ENCODE results near the gene PCID2. TPM values are rescaled to one million over a fixed set of nuclear protein-coding genes. Genes with fewer than 3 reads are reported as not detected.

The PCID2 gene
- total and polyA plus RNA-seq, 5 experiments from 2014 or later, result 64.6 to 73.9 (median 68.6) TPM

DNA sequence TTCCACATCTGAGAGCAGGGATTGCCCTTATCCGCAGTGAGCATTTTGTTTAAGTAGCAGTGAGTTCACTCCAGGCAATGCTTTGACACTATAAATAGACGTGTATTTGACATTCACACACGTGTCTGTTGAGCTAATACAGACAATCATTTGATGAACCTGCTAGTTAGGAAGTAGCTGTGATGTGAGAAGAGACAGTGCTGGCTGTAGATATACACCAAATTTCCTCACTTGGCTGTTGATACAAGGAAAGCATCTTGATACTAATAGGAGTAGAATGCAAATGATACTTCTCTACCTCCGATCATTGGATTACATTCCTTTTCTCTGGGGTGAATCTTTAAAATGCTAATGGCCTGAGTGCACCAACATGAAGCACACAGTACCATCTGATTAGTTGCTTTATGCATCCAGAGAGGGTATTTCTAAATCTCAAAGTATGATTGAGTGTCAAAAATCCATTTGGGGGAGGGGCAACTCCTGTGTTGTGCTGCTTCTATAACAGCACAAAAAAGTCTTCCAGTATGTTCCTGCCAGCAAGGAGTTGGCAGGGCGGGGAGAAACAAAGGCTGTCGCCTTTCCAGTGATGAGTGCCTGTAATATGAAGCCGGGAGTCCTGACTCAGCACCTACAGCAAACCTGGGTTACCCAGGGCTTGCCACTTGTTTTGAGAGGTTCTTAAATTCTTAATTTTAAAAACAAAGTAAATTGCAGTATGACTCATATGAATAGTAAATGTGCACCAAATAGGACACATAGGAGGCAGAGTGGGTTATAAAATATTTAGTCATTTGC is 8.0 kb upstream of the PCID2 start:
- ATAC-seq, result no peak
- POLR2A ChIA-PET, result no interaction called here

DNA sequence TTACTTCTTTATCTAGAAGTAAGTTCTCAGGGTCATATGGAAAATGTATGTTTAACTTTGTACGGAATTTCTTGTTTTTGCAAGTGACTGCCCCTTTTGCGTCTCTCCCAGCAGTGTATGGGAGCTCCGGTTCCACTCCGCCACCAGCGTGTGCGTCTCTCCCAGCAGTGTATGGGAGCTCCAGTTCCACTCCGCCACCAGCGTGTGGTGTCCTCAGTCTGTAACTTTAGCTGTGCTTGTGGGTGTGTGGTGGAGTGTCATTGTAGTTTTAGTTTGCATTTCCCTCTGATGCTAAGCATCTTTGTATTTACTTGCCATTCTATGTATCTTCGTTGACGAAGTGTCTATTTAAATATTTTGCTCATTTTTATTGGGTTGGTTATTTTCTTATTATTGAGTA is 3.3 kb upstream of the PCID2 start:
- POLR2A ChIA-PET, result interaction anchor here (0.6 kb wide), 2 partner anchors 64 to 251 kb away, joined by 3 to 4 read pairs; no protein-coding TSS in a partner anchor
- peaks cover 10 to 29% (median 20%) of the 10 kb centered on the region in 4 donors for H3K4me1 Mint-ChIP-seq
- ATAC-seq, result no peak
- H3K36me3 Mint-ChIP-seq, result peaks cover 6 to 13% (median 12%) of the 10 kb centered on the region in 3 donors
- peak in 2 of 10 donors; percentile 5 to 10 for DNase-seq
- H3K27me3 Mint-ChIP-seq, result no peaks in the 10 kb centered on the region
- peak overlapping the region in 9 of 10 donors; percentile 20 to 83 (median 56) for H3K4me3 Mint-ChIP-seq
- no peaks in the 10 kb centered on the region for H3K9me3 Mint-ChIP-seq
- peak overlapping the region in 3 of 10 donors; percentile 1 to 66 (median 52) for H3K27ac Mint-ChIP-seq

More for the DNA sequence above, 8.0 kb upstream of the PCID2 start:
- Mint-ChIP-seq H3K27ac (peak overlapping the region in 2 of 10 donors; percentile 6 to 40), H3K27me3 (no peaks in the 10 kb centered on the region), H3K4me3 (no peak overlapping the region), H3K4me1 (peaks cover 7 to 19% (median 17%) of the 10 kb centered on the region in 4 donors), H3K36me3 (peaks cover 6 to 40% (median 8%) of the 10 kb centered on the region in 3 donors), H3K9me3 (no peaks in the 10 kb centered on the region)
- DNase-seq, result no peak

DNA sequence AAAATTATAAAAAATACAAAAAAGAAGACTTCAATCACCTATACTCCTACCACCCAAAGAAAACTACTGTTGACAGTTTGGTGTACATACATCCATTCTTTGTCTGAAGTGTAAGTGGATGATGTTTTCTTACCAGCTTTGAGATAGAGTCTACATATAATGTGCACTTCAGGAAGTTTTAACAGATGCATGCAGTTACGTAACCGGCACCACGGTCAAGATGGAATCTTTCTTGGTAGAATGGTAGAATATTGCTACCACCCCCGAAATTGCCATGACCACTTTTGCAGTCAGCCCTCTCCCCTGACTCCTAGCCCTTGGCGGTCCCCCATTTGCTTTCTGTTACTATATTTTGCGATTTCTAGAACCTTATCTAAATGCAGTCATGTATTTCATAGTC is 2.4 kb upstream of the PCID2 start:
- Mint-ChIP-seq H3K36me3 (peaks cover 6 to 22% (median 12%) of the 10 kb centered on the region in 3 donors), H3K4me3 (peak overlapping the region; percentile 54 to 86 (median 73)), H3K27ac (peak overlapping the region in 7 of 10 donors; percentile 30 to 82 (median 71)), H3K9me3 (no peaks in the 10 kb centered on the region), H3K4me1 (peaks cover 19 to 39% (median 27%) of the 10 kb centered on the region in 4 donors), H3K27me3 (no peaks in the 10 kb centered on the region)
- POLR2A ChIA-PET, result interaction anchor here (0.6 kb wide), 1 partner anchor 252 kb away, joined by 3 read pairs; no protein-coding TSS in a partner anchor
- no peak for ATAC-seq
- DNase-seq, result no peak

DNA sequence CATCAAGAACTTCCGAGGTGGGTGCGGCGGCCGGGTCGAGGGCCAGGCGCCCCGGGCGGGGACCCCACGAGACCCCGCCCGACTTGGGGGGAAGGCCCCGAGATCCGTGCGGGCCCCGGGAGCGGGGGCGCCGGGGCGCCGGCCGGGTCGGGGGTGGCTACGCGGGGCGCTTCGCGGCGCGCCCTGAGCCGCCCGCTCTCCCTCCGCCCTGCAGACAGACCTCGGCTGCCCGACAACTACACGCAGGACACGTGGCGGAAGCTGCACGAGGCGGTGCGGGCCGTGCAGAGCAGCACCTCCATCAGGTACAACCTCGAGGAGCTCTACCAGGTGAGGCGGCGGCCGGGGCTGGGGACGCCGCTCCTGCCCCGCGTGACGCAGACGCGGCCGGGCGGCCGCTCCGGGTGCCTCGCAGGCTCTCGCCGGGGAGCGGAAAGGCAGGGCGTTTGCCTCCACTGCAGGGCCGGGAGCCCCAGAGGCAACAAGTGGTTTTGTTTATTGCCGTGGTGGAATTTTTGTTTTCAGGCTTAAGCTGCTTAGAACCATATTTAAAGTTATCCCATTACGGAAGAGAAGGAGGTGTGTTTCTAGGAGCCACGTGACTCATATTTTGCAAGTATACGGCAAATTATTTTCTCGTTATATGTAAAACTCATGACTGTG is 1.4 kb upstream of the PCID2 start:
- Mint-ChIP-seq H3K4me3 (peak overlapping the region; percentile 70 to 89 (median 82)), H3K27ac (peak overlapping the region in 9 of 10 donors; percentile 66 to 93 (median 89)), H3K4me1 (peaks cover 29 to 48% (median 36%) of the 10 kb centered on the region in 4 donors), H3K27me3 (no peaks in the 10 kb centered on the region), H3K36me3 (peaks cover 6 to 29% (median 15%) of the 10 kb centered on the region in 3 donors), H3K9me3 (no peaks in the 10 kb centered on the region)
- DNase-seq, result peak; percentile 64 to 87 (median 78)
- ATAC-seq, result peak; percentile 69 to 81
- POLR2A ChIA-PET, result interaction anchor here (0.8 to 3.3 kb wide), 12 partner anchors 8 to 266 kb away, joined by 3 to 27 read pairs (median 6); partner anchors contain the start of gene LAMP1

DNA sequence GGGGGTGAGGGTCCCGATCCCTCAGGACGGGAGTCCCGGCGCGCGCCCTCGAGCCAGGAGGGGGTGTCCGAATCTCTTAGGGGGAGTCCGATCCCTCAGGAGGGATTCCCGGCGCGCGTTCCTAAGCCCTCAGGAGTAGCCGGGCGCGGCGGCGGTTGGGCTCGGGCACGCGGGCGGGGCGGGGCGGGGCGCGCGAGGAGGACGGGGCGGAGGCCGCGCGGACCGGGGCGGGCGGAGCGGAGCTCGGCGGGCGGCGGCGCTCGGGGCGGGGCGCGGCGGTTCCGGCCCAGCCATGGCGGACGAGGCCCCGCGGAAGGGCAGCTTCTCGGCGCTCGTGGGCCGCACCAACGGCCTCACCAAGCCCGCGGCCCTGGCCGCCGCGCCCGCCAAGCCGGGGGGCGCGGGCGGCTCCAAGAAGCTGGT is 878 bp upstream of the PCID2 start, which contains the start of gene CUL4A:
Gene CUL4A, plus strand, starts transcription at position 278 of the 423 bp plus-strand sequence. Its CDS starts 15 bp downstream, at position 293.
- Mint-ChIP-seq H3K27ac (peak within 1 kb of the TSS; percentile 66 to 96 (median 90)), H3K36me3 (peaks cover 6 to 30% (median 15%) of the 10 kb centered on the region in 3 donors), H3K9me3 (no peaks in the 10 kb centered on the region), H3K27me3 (no peaks in the 10 kb centered on the region), H3K4me1 (peaks cover 32 to 50% (median 39%) of the 10 kb centered on the region in 4 donors), H3K4me3 (peak within 1 kb of the TSS; percentile 75 to 95 (median 90))
- peak; percentile 42 to 54 for ATAC-seq
- POLR2A ChIA-PET, result interaction anchor here (0.8 to 3.3 kb wide), 13 partner anchors 8 to 266 kb away, joined by 3 to 27 read pairs (median 5); partner anchors contain the start of gene LAMP1
- peak; percentile 30 to 81 (median 62) for DNase-seq

DNA sequence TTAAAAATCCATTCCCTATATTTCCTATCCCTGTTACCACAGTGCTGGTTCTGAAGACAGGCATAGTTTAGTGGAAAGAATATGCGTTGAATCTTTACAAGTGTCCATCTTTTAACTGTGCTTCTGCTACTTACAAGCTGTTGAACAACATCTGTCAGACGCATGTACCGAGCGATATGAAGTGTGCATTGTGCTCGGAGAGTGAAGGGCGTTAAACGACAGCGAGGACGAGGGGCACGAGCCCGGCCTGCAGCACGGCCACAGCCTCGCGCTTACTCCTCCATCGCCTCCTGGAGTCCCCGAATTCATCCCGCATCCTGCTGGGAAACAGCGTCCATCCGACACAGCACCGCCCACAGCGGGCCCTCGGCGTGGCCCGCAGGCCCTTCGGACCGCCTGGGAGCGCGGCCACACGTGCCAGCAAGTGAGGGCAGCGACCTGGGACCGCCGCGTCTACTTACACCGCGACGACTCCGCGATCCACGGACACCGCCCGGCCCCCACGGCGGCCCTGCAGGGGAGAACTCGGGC is 514 bp downstream of the PCID2 start:
- DNase-seq (peak in 2 of 10 donors; percentile 9 to 25), ATAC-seq (peak; percentile 4 to 21)
- Mint-ChIP-seq H3K4me1 (peaks cover 30 to 52% (median 47%) of the 10 kb centered on the region in 4 donors), H3K36me3 (peaks cover 6 to 34% (median 15%) of the 10 kb centered on the region in 3 donors), H3K9me3 (no peaks in the 10 kb centered on the region), H3K27ac (peak overlapping the region; percentile 76 to 96 (median 92)), H3K27me3 (no peaks in the 10 kb centered on the region), H3K4me3 (peak overlapping the region; percentile 73 to 95 (median 90))
- POLR2A ChIA-PET, result interaction anchor here (1.5 to 3.3 kb wide), 5 partner anchors 10 to 238 kb away, joined by 4 to 27 read pairs (median 8); partner anchors contain the start of gene LAMP1

DNA sequence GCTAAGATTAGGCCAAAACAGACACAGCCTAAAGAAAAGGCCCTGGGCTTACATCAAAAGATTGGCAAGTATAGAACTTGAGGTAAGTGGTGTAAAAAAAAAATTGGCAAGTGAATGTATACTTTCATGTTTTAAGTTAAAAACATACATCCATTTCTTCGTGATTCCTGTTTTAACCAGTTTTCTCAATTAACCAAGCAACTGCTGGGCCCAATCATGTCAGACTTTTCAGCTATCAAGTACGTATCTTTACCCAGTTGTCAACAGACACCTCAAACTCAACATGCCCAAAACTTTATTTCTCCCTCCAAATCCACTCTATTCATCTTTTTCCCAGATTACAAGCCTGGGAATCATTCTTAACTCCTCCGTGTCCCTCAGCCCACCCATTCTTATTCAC is 1.0 kb downstream of the PCID2 start:
- no peaks in the 10 kb centered on the region for H3K27me3 Mint-ChIP-seq
- DNase-seq, result no peak
- ATAC-seq, result no peak
- peaks cover 34 to 57% (median 51%) of the 10 kb centered on the region in 4 donors for H3K4me1 Mint-ChIP-seq
- H3K27ac Mint-ChIP-seq, result peak overlapping the region; percentile 76 to 96 (median 92)
- peaks cover 6 to 36% (median 15%) of the 10 kb centered on the region in 3 donors for H3K36me3 Mint-ChIP-seq
- H3K9me3 Mint-ChIP-seq, result no peaks in the 10 kb centered on the region
- peak overlapping the region; percentile 73 to 95 (median 90) for H3K4me3 Mint-ChIP-seq
- POLR2A ChIA-PET, result interaction anchor here (3.3 kb wide), 1 partner anchor 90 kb away, joined by 17 read pairs; the partner anchor contains the start of gene LAMP1

DNA sequence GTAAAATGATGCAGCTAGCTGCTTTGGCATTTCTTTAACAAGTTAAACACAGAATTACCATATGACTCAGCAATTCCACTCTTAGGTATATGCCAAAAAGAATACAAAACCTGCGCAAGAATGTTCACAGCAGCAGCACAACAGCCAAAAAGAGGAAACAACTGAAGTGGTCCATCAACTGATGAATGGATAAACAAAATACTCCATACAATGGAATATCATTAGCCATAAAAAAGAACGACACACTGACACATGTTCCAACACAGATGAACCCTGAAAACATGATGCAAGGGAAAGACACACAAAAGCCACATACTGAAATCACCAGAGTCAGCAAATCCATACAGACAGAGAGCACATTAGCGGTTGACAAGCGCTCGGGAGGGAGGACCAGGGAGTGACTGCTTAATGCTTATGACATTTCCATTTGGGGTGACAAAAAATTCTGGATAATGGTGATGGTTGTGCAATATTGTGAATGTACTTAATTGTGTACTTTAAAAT is 3.0 kb downstream of the PCID2 start:
- DNase-seq, result no peak
- Mint-ChIP-seq H3K27me3 (no peaks in the 10 kb centered on the region), H3K36me3 (peaks cover 0 to 31% (median 3%) of the 10 kb centered on the region in 3 donors), H3K4me3 (peak overlapping the region in 9 of 10 donors; percentile 4 to 73 (median 52)), H3K4me1 (peaks cover 32 to 65% (median 50%) of the 10 kb centered on the region in 4 donors), H3K9me3 (no peaks in the 10 kb centered on the region), H3K27ac (peak overlapping the region in 4 of 10 donors; percentile 11 to 82 (median 60))
- POLR2A ChIA-PET, result no interaction called here
- ATAC-seq, result no peak

DNA sequence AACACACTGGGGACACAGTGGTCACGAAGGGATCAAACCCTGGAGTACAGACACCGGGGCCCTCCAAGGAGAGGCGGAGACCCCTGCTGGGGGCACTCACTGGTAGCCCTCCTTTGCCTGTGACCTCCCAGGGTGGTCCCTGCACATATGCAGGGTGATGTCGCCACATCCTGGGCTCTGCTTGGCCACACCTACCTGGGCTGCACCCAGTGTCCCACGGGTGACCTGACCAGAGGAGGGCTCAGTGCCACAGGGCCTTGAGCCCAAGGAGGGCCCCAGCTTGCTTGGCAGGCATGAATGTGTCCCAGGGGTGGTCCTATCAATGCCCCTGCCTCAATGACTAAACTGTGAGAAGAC is 4.1 kb downstream of the PCID2 start:
- Mint-ChIP-seq H3K36me3 (peaks cover 0 to 42% (median 3%) of the 10 kb centered on the region in 3 donors), H3K27ac (no peak overlapping the region), H3K27me3 (no peaks in the 10 kb centered on the region), H3K4me1 (peaks cover 30 to 63% (median 50%) of the 10 kb centered on the region in 4 donors), H3K4me3 (peak overlapping the region in 1 of 10 donors; percentile 34), H3K9me3 (no peaks in the 10 kb centered on the region)
- POLR2A ChIA-PET, result no interaction called here
- ATAC-seq, result no peak
- no peak for DNase-seq

DNA sequence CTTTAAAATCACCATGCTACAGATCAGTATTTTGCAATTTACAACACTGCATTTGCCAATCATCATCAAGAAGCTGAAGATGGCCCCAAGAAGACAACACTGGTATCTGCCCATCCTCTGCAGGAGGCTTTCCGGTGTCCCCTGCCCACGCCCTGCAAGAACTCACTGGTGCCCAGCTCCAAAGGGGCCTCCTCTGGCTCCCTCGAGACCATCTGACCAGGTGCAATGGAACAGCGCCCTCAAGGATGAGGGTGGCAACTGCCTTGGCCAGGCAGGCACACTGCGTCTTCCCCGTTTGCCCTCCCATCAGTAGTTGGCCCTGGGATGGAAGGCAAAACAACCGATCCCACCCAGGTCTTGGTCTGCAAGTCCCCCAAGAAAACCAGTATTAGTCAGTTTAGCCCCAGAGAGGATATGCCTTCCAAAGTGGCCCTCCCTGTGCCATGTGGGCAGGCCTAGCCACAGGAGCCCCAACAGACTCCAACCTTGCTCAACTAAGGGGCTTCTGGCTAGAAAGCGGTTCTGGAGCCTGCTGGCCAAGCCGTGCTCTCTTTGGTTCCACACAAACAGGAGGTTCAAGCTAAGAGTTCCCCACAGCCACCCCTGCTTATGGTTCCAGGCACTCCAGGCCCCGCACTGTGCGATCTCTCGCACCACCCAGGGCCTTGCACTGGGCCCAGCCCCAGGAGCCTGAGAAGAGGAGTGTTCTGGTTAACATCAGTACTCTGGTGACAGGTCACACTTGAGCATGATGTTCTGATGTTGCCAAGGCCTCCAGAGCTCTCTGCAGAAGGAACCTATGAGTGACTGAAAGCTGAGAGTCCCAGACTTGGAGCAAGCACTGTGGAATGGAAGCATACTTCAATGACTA is 4.7 kb downstream of the PCID2 start:
- peaks cover 30 to 65% (median 51%) of the 10 kb centered on the region in 4 donors for H3K4me1 Mint-ChIP-seq
- no peaks in the 10 kb centered on the region for H3K9me3 Mint-ChIP-seq
- ATAC-seq (no peak), DNase-seq (no peak)
- H3K27me3 Mint-ChIP-seq, result no peaks in the 10 kb centered on the region
- H3K4me3 Mint-ChIP-seq, result peak overlapping the region in 2 of 10 donors; percentile 37 to 38
- peak overlapping the region in 3 of 10 donors; percentile 4 to 32 (median 25) for H3K27ac Mint-ChIP-seq
- POLR2A ChIA-PET, result interaction anchor here (0.5 kb wide), 1 partner anchor 29 kb away, joined by 3 read pairs; no protein-coding TSS in a partner anchor
- peaks cover 0 to 48% (median 3%) of the 10 kb centered on the region in 3 donors for H3K36me3 Mint-ChIP-seq

DNA sequence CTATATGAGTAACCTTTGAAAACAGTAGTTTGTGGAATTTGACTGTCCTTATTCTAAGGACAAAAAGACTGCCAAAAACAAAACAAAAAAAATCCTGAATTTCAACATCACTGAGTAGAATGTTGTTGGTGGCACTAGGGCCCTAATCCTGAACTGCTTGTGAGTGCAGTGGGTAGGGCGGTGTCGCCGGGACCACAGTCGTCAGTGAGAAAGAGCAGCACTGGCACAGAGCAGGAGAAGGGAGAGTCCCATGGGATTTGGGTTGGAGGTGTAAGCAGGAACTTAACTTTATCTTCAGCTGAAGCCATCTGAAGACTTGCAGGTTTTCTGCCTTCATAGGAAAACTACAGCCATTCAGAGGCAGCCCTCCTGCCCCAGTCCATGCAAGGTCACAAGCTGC is 5.6 kb downstream of the PCID2 start:
- Mint-ChIP-seq H3K36me3 (peaks cover 0 to 55% (median 5%) of the 10 kb centered on the region in 3 donors), H3K9me3 (no peaks in the 10 kb centered on the region), H3K4me1 (peaks cover 30 to 65% (median 51%) of the 10 kb centered on the region in 4 donors), H3K4me3 (peak overlapping the region in 3 of 10 donors; percentile 5 to 39 (median 11)), H3K27ac (peak overlapping the region in 4 of 10 donors; percentile 23 to 60 (median 40)), H3K27me3 (no peaks in the 10 kb centered on the region)
- DNase-seq (no peak), ATAC-seq (no peak)
- POLR2A ChIA-PET, result interaction anchor here (0.5 kb wide), 1 partner anchor 29 kb away, joined by 3 read pairs; no protein-coding TSS in a partner anchor
